HG03432 (cell line): ENCODE results near the gene ATRN.
"Not testable (repeated sequence)": the region's sequence is repeated elsewhere in the genome, so short reads cannot be mapped to it uniquely, and the experiment has no call there.

ENCODE experiments used
- ATAC-seq: cut with Tn5 transposase; IDR thresholded peaks from one replicate; pipeline ENCODE4 v1.9.1; 2021; ENCODE audit warnings: mild to moderate bottlenecking, moderate library complexity; ENCODE audit not compliant: unreplicated experiment

The ATRN gene

DNA sequence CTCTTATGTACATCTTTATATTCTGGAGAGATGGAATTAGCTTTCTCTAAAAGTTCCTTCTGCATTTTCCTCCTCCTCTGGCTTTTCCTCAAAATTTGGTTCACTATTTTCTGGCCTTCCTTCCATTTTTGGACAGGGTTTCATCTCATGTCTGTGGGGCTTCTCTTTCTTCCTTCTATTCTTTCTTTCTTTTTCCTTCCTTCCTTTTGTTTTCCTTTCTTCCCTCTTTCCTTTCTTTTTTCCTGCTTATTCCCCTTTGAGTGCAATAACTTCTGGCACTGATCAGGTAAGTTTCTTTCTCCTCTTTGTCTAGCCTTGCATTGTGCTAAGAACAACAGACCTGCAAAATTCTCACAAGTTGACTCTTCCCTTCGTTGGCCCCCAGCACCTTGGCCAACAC lies 5.5 kb upstream of the ATRN start:
- no peak for ATAC-seq

- no peak for ATAC-seq
Observed at GRCh38 chr20:3470208-3470626, 601 bp upstream of the ATRN start.

DNA sequence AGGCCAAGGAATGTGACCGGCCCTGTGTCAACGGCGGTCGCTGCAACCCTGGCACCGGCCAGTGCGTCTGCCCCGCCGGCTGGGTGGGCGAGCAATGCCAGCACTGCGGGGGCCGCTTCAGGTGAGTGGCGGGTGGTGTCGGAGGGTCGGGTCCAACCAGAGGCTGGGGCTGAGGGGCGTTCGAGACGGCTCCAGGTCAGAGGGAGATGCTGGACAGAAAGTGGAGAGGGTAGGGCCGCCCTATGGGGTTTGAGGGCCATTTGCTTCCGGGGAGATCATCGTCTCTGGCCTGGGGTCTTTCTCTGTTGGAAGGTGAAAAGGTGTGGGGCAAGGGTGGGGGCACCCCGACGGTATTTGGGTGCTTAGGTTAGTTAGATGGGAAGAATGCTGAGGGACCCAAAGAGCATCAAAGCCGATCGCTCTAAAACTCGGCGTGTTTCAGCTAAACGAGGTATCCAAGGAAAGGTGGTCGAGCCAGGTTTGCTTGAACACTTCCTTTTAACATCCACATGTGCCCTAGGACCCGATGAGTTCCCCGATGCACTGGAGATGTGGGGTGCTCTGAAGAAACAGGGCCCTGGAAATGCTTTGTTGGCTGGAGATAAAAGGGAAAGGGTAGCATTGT lies 691 bp downstream of the ATRN start:
- no peak for ATAC-seq

- no peak for ATAC-seq
Observed at GRCh38 chr20:3472105-3472504, 1.3 kb downstream of the ATRN start.

DNA sequence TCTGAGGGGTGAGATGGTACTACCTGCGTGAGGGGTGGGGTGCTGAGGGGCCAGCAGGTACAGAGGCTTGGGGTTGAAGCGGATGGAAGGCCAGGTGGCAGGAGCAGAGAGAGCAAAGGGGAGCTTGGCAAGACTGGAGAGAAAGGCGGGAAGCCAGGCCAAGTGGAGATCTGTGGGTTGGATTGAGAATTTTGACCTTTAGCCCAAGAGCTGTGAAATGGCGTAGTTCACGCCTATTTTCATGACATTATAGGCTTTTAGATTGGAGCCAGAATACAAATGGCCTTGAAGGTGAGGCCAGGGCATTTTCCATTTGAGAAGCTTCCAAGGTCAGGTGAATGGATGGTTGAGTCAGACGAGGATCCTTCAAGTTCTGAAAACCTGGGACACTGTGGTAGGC lies 2.5 kb downstream of the ATRN start:
- ATAC-seq: no peak

DNA sequence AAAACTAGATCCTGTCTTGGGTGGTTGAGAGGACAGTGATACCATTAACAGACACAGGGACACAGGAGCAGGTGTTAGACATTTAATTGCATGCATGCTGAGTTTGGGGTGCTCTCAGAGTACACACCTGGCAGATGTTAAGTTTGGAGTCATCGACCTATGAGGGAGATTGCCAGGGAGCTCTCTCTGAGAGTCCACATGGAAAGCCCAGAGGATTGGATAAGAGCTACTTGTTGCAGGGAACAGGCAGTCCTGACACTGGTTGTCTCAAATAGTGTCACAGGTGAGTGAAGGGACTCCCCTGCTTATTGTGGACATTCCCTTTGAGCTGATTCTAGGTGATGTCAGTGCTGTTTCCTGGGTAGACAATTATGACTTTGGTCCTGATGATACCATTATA lies 3.1 kb downstream of the ATRN start:
- no peak for ATAC-seq

- not testable (repeated sequence) for ATAC-seq
Observed at GRCh38 chr20:3477003-3477860, 6.4 kb downstream of the ATRN start.

DNA sequence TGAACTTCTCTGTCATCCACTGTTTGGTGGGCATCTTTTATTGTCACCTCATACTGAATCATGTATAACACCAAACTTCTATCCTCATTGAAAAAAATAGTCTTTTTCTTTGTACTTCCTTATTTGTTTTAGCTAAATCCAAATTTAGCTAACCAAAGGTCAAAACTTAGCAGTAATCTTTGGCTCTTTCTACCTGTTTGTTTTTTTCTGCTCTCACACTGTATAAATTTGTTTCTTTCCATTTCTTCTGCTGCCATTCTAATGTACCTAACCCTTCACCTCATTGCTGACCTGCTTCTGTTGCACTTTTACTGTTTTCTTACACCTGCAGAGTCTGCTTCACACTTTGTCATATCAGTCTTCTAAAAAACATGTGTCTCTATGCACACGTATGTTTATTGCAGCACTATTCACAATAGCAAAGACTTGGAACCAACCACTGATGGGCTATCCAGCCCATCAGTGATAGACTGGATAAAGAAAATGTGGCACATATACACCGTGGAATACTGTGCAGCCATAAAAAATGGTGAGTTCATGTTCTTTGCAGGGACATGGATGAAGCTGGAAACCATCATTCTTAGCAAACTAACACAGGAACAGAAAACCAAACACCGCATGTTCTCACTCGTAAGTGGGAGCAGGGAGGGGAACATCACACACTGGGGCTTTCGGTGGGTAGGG lies 7.2 kb downstream of the ATRN start:
- ATAC-seq: no peak

DNA sequence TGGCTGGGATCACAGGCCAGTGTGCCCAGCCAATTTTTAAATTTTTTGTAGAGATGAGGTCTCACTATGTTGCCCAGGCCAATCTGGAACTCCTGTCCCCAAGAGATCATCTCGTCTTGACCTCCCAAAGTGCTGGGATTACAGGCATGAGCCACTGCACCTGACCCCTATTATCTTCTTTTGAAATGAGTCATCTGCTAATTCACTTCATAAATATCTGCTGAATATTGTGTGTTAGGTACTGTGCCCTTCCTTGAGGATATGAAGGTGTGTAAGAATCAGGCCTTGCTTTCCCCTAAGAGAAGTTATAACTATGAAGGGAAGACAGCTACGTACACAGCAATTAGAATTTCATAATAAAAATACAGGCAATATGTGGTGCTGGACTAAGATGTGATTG lies 8.2 kb downstream of the ATRN start:
- ATAC-seq: no peak

DNA sequence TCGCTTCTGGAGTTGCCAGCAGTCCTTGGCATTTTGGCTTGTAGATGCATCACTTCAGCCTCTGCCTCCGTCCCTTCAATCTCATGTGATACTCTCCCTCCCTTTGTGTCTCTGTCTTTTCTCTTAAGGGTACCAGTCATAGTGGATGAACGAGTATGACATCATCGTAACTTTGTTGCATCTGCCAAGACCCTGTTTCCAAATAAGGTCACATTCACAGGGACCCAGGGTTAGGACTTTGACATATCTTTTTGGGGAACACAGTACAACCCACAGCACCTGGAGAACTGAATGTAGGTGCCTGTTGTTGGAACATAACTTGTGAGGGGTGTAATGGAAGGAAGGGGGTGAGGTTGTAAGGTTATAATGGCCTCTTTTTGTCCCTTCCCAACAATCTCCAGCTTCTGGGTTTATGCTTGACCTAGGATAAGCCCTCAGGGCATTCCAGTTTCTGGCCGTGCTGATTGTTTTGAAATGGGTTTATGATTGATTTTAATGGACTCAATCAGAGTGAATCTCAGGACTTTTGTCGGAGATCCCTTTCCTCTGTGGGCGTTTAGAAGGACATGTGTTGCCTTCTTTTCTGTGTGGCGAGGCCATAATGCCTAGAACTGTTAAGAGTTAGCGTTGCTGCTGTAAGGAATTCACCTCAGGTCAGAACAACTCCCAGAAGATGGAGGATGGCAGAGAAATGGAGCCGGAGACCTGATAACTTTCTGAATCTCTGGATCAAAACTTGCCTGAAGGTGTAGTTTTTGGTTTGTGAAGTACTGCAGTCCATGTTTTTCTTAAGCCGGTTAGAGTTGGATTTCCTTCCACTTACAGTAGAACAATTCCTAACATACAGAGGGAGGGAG lies 9.2 kb downstream of the ATRN start:
- ATAC-seq: no peak

- no peak for ATAC-seq
Observed at GRCh38 chr20:3483309-3483708, 12.5 kb downstream of the ATRN start.

- ATAC-seq: no peak
Observed at GRCh38 chr20:3483784-3484183, 13.0 kb downstream of the ATRN start.

DNA sequence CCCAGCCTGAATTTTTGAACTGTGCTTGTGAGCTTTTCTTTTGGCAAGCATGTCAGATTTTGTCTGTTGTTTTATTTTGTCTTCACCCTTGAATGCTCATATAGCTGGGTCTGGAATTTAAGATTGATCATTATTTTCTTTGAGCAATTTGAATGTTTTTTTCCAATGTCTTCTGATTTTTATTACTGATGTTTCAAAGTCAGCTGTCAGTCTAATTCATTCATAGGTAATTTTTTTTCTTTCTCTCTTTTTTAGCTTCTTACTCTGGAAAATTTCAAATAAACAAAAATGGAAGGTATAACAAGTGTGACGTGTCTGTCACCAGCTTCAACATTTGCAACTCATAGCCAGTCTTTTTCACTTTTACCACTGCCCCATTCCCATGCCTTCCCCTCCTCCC lies 15.1 kb downstream of the ATRN start:
- ATAC-seq: no peak

DNA sequence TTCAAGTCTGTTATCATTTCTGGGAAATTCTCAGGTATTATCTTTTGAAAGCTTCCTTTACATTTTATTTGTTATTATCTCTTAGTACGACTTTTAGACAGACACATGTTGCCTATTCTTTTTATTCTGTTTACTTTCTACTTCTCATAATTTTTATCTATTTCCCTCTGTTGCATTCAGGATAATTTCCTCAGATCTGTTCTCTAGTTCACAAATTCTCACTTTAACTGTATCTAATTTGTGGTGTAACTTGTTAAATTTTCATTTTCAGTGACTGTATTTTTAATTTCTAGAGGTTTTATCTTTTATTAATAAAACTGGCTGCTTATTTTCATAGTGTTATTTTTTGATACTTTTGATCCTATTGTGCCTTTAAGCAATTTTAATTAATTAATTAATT lies 16.0 kb downstream of the ATRN start:
- no peak for ATAC-seq

GRCh38 chr20:3492669-3493068 lies 21.9 kb downstream of the ATRN start:
- no peak for ATAC-seq

DNA sequence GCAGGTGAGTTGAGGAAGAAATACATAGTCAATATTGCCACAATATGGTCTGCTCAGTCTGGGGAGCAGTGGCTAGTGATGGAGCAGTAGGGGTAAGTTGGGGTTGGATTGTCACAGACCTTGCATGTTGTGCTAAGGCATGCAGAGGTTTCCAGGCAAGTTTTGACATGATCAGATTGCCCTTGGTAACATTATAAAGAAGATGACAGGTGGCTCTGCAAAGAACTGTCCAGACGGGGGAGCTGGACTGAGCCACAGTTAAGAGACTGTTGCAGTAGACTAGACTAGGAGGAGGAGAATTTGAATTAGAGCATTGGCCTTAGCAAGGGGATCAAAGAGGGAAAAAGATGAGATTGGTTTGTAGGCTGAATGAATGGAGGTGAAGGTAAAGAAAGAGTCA lies 23.4 kb downstream of the ATRN start:
- ATAC-seq: no peak

DNA sequence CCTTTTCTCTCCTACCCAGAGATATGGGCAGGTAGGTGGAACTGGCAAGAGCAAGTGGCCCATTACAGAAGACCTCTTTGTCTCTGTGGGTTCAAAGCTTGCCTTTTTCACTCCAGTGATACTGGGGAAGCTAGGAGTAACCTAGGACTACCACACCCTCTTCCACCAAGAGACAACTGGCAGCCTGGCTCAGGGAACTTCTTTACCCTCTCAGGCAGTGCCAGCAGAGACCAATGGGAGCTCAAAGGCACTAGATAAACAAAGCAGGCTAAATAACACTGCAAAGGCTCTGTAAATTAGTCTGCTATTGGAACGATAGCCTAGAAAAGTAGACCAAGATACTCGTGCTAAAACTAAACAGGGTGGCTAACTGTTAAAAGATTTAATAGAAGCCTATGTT lies 32.1 kb downstream of the ATRN start:
- no peak for ATAC-seq

- no peak for ATAC-seq
Observed at GRCh38 chr20:3505148-3505547, 34.3 kb downstream of the ATRN start.

DNA sequence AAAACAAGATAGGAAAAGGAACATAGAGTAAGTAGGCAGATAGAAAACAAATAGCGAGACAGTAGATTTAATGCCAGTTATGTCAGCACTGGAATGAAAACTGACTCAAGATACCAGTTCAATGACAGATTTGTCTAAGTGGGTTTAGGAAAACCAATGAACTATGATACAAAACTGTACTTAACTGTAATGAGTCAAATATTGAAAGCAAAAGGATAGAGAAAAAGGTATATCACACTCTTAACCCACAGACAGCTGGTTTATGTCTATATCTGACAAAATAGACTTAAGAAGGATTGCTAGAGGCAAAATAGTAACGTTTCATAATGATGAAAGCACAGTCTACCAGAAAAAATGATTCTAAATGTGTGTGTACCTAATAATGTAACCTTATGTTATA lies 38.2 kb downstream of the ATRN start:
- no peak for ATAC-seq

- no peak for ATAC-seq
Observed at GRCh38 chr20:3510110-3510509, 39.3 kb downstream of the ATRN start.

GRCh38 chr20:3512239-3512638 lies 41.4 kb downstream of the ATRN start:
- not testable (repeated sequence) for ATAC-seq
